Measurements from ENCODE around the gene CD99.

DNA sequence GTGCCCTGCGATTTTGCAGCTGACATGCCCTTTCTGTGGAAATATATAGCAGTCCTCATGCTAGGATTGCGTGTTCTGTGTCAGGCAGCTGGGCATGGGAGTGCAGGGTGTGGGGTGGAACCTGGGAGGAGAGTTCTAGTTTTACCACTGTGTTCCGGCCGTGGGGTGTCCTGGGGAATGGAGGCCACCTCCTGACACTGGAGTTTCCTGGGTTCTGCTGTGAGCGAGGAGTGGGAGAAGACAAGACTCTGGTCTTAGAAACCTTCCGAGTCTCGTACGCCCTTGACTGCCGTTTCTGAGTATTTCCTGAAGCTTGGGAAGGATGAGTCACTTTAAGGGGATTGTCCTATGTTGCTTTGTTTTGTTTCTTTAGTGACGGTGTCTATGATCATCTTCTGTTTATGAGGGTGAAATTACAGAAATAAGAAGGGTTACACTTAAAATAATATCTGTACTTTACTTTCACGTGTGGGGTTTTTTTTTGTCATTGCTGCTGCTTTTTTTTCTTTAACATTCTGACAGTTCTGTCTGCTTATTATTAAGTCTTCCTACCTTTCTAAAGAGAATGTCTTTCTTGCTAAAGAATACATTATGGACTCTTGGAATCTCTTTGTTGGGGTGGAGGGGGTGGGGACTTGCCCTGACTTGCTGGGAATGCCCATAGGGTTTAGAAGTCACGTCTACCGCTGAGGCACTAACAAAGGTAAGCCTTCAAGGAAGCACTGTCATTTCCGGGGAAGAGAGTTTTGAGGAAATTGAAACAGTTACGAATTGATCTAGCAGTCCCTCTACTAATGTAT lies 19.1 kb downstream of the CD99 start:
- TF ChIP-seq, protein P1, sequence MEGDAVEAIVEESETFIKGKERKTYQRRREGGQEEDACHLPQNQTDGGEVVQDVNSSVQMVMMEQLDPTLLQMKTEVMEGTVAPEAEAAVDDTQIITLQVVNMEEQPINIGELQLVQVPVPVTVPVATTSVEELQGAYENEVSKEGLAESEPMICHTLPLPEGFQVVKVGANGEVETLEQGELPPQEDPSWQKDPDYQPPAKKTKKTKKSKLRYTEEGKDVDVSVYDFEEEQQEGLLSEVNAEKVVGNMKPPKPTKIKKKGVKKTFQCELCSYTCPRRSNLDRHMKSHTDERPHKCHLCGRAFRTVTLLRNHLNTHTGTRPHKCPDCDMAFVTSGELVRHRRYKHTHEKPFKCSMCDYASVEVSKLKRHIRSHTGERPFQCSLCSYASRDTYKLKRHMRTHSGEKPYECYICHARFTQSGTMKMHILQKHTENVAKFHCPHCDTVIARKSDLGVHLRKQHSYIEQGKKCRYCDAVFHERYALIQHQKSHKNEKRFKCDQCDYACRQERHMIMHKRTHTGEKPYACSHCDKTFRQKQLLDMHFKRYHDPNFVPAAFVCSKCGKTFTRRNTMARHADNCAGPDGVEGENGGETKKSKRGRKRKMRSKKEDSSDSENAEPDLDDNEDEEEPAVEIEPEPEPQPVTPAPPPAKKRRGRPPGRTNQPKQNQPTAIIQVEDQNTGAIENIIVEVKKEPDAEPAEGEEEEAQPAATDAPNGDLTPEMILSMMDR (IDR thresholded peaks at IDR 0.05), result no peak
- TF ChIP-seq POLR2A (IDR thresholded peaks at IDR 0.05) (no peak), POLR2AphosphoS5 (IDR thresholded peaks at IDR 0.05; ENCODE audit: insufficient read depth in 1 of 2, low read depth in 1 of 2) (peak in 1 of 2 donors; percentile 28)

Data from vagina (tissue), 2 donors.